OCI-LY3 (cell line): Measurements from ENCODE around the gene GIMAP8.

Experiments
- CTCF ChIP-seq: fragments of 200-600, 300-600 bp; sonication (generic); IDR thresholded peaks from 2 replicates; pipeline ENCODE4 v1.5.1; 2014; ENCODE audit warnings: antibody characterized with exemption, low read length, low read depth
- EZH2phosphoT487 ChIP-seq: fragments of 200-600 bp; shearing (Covaris generic); IDR thresholded peaks from 2 replicates; pipeline ENCODE4 v1.6.1; 2018; ENCODE audit warnings: antibody characterized with exemption, mixed run types, low read depth

- TF ChIP-seq CTCF (no peak), EZH2phosphoT487 (no peak)
Observed at GRCh38 chr7:150461520-150461919, 11.1 kb downstream of the GIMAP8 start.
